ENCODE measurements around the gene MNT. TPM values are rescaled to one million over a fixed set of nuclear protein-coding genes. Genes with fewer than 3 reads are reported as not detected.
A peak's percentile ranks its signal among the peaks of the same experiment; 100 is the strongest.

Gene MNT
- polyA plus RNA-seq, 2 of the 4 experiments (the other 2 are of a cell fraction): 4.5 to 25.9 TPM

DNA sequence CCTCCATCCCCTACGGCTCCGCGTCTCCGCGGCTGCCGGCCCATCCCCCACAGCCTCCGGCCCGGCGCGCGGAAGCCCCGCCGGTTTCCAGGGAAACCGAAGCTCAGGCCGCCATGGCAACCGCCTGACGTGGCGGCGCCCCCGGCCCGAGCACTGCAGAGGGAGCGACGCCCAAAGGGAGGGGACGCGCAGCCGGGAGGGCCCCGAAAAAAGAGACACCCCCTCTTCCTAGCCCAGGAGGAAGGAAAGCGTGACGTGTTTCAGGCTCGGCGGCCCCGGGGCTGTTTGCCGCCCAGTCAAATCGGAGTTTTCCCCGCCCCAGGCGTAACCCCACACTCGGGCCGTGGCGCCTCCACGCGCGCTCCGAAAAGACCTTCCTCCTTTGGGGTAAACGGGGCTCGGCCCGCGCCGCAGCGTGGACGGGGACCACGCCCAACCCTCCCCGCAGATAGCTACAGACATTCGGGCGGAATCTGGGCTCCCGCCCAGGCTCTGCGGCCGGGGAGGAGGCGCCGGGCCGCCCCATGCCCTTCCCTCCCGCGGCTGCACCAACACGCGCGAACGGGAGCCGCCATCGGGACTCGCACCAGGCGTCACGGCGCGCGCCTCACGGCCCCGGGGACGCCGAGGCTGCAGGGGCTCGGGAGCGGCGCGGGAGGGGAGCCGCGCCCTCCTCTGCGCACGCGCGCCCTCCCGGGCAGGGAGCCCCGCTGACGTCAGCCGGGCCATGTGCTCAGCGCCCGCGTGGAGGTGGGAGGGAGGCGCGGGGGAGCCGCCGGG lies 7.5 kb downstream of the MNT start (continued):
- TF ChIP-seq SREBF2 (IDR thresholded peaks at IDR 0.05): no peak

DNA sequence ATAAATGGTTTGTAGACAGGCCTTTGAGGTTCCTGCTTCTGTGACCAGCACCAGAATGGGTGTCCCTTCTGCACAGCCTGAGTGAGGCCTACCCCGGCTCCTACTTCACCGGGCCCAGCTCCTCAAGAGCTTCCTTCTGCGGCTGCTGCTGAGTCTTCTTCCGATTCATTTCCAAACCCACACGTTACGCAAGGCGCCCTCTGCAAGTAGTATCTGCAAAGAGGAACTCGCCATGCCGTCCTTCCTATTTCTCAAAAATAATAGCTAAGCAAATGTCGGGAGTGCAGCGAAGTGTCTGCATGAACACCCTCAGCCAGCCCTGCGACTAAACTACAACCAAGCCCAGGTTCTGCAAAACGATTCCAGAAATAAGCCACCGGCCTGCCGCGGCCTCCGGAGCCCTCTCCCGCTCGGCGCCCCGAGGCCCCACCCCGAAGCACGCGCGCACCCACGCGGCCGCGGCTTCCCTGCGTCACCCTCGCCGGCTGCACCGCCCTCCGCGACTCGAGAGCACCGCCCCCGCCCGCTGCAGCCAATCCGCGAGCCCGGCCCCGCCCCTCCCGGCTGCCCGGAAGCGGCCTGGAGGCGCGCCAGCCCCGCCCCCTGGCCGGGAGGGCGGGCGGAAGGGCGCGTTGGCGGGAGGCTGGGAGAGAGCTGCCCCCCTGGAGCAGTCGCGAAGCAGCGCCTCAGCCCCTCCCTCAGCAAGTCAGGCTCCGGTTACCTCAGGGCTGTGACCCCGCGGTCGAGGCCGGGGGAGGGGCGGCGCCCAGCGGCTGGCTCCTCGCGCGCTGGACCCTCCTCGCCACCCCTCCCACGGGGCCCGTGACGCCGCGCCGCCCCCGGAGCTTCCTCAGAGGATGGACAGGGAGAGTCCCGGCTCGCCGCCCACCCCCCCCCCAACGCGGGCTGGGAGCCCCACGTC lies 8.3 kb downstream of the MNT start:
- FAIRE-seq (no peak), DNase-seq (ENCODE audit: low read depth in 1 of 2, low spot score in 1 of 2) (peak; percentile 93 to 98), ATAC-seq (peak; percentile 30 to 55)
- 5% methylated on average over 26 of the region's 83 CpGs for WGBS (ENCODE audit: missing lambda C conversion rate)
- Histone ChIP-seq H3K27ac (peak overlapping the region; percentile 97 to 99), H3K4me2 (peak overlapping the region; percentile 99), H3K4me3 (peak overlapping the region; percentile 66), H3K4me1 (peaks cover 43% of the 10 kb centered on the region), H3K9me3 (no peaks in the 10 kb centered on the region)
- POLR2A ChIA-PET: interaction anchor here (0.6 to 3.5 kb wide), 13 partner anchors 9 to 676 kb away, joined by 3 to 51 read pairs (median 8); partner anchors contain the start of genes MNT, SMG6, SRR and TSR1
- CTCF ChIA-PET: interaction anchor here (0.6 to 24.9 kb wide), 13 partner anchors 7 to 270 kb away, joined by 3 to 1099 read pairs (median 4); partner anchors contain the start of gene MNT
- TF ChIP-seq JUNB (IDR thresholded peaks at IDR 0.05) (no peak), NR3C1 (IDR thresholded peaks at IDR 0.05) (no peak), EP300 (IDR thresholded peaks at IDR 0.05) (peak in 1 of 2 experiments; percentile 70; a peak in 2 of 5 replicates), HDAC2 (IDR thresholded peaks at IDR 0.05) (no peak), SMC3 (IDR thresholded peaks at IDR 0.05) (0 out of 3 replicates have a peak, but pooled peaks have one; percentile 14), RNF2 (IDR thresholded peaks at IDR 0.05; ENCODE audit: borderline replicate concordance, low read depth) (no peak), CEBPB (IDR thresholded peaks at IDR 0.05) (peak; percentile 34 to 74; a peak in 2 of 4 replicates), ZFP36 (IDR thresholded peaks at IDR 0.05; ENCODE audit: borderline replicate concordance, partially characterized antibody) (no peak), TP53 (CRISPR knock-in tag; IDR thresholded peaks at IDR 0.05) (peak; percentile 26; the same call in 1 of the 2 replicates), CBX8 (IDR thresholded peaks at IDR 0.05) (no peak), FOXS1 (CRISPR knock-in tag; IDR thresholded peaks at IDR 0.05) (no peak; the same call in 1 of the 2 replicates), NFE2L2 (conservative IDR thresholded peaks at IDR 0.05; ENCODE audit: low read length) (no peak), NPAS2 (CRISPR knock-in tag; IDR thresholded peaks at IDR 0.05; ENCODE audit: borderline replicate concordance) (no peak), KDM5A (IDR thresholded peaks at IDR 0.05) (no peak), HOXA7 (CRISPR knock-in tag; IDR thresholded peaks at IDR 0.05) (no peak), SREBF2 (IDR thresholded peaks at IDR 0.05) (no peak), ZNF302 (CRISPR knock-in tag; IDR thresholded peaks at IDR 0.05) (no peak), RAD21 (conservative IDR thresholded peaks at IDR 0.05 in 1 of 2, IDR thresholded peaks at IDR 0.05 in 1 of 2) (peak in 1 of 2 experiments; percentile 16; a peak in 1 of 5 replicates), HOXB13 (CRISPR knock-in tag; IDR thresholded peaks at IDR 0.05; ENCODE audit: low read depth) (no peak), BHLHE40 (IDR thresholded peaks at IDR 0.05; ENCODE audit: low read depth, low read length) (no peak), MAZ (IDR thresholded peaks at IDR 0.05; ENCODE audit: borderline replicate concordance, low read depth, low read length) (peak; percentile 79; the same call in 1 of the 2 replicates), CHD4 (IDR thresholded peaks at IDR 0.05; ENCODE audit: borderline replicate concordance) (no peak), HOXB5 (CRISPR knock-in tag; IDR thresholded peaks at IDR 0.05) (no peak; the same call in 1 of the 2 replicates), FOSB (CRISPR knock-in tag; IDR thresholded peaks at IDR 0.05) (no peak), CBX2 (IDR thresholded peaks at IDR 0.05; ENCODE audit: borderline replicate concordance, low read depth) (no peak), TFCP2L1 (CRISPR knock-in tag; IDR thresholded peaks at IDR 0.05) (peak; percentile 81; the same call in 1 of the 2 replicates), RFX5 (IDR thresholded peaks at IDR 0.05) (no peak)
- TF ChIP-seq, protein P1, sequence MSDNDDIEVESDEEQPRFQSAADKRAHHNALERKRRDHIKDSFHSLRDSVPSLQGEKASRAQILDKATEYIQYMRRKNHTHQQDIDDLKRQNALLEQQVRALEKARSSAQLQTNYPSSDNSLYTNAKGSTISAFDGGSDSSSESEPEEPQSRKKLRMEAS (IDR thresholded peaks at IDR 0.05): peak; percentile 95
- TF ChIP-seq, protein P2, sequence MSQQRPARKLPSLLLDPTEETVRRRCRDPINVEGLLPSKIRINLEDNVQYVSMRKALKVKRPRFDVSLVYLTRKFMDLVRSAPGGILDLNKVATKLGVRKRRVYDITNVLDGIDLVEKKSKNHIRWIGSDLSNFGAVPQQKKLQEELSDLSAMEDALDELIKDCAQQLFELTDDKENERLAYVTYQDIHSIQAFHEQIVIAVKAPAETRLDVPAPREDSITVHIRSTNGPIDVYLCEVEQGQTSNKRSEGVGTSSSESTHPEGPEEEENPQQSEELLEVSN (IDR thresholded peaks at IDR 0.05; ENCODE audit: borderline replicate concordance, low read depth): peak; percentile 78; the same call in 1 of the 2 replicates
- TF ChIP-seq, protein P3, sequence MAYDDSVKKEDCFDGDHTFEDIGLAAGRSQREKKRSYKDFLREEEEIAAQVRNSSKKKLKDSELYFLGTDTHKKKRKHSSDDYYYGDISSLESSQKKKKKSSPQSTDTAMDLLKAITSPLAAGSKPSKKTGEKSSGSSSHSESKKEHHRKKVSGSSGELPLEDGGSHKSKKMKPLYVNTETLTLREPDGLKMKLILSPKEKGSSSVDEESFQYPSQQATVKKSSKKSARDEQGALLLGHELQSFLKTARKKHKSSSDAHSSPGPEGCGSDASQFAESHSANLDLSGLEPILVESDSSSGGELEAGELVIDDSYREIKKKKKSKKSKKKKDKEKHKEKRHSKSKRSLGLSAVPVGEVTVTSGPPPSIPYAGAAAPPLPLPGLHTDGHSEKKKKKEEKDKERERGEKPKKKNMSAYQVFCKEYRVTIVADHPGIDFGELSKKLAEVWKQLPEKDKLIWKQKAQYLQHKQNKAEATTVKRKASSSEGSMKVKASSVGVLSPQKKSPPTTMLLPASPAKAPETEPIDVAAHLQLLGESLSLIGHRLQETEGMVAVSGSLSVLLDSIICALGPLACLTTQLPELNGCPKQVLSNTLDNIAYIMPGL (CRISPR knock-in tag; IDR thresholded peaks at IDR 0.05; ENCODE audit: borderline replicate concordance): no peak
- TF ChIP-seq, protein P4, sequence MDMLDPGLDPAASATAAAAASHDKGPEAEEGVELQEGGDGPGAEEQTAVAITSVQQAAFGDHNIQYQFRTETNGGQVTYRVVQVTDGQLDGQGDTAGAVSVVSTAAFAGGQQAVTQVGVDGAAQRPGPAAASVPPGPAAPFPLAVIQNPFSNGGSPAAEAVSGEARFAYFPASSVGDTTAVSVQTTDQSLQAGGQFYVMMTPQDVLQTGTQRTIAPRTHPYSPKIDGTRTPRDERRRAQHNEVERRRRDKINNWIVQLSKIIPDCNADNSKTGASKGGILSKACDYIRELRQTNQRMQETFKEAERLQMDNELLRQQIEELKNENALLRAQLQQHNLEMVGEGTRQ (IDR thresholded peaks at IDR 0.05): no peak
- TF ChIP-seq, protein P5, sequence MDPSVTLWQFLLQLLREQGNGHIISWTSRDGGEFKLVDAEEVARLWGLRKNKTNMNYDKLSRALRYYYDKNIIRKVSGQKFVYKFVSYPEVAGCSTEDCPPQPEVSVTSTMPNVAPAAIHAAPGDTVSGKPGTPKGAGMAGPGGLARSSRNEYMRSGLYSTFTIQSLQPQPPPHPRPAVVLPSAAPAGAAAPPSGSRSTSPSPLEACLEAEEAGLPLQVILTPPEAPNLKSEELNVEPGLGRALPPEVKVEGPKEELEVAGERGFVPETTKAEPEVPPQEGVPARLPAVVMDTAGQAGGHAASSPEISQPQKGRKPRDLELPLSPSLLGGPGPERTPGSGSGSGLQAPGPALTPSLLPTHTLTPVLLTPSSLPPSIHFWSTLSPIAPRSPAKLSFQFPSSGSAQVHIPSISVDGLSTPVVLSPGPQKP (IDR thresholded peaks at IDR 0.05; ENCODE audit: low read depth, low read length): no peak
